Spinal cord (tissue), 10 donors: ENCODE data around the gene MAP2K2. TPM values are rescaled to one million over a fixed set of nuclear protein-coding genes. Genes with fewer than 3 reads are reported as not detected.

Experiments
- DNase-seq, 6 donors: peaks; one replicate each; pipeline versions ENCODE4 v3.0.0 to v3.0.0-alpha.2; 2013 to 2015; ENCODE audit warnings: low spot score in 6 of 6, low read depth in 4 of 6
- H3K27ac ChIP-seq: one replicate; pipeline ENCODE4 v1.5.1; 2013; ENCODE audit warnings: low read depth, low read length, control low read depth
- H3K27me3 ChIP-seq: one replicate; pipeline ENCODE4 v1.6.1; 2013; ENCODE audit warnings: low read length; ENCODE audit not compliant: control insufficient read depth, insufficient read depth
- H3K36me3 ChIP-seq: one replicate; pipeline ENCODE4 v1.6.1; 2013; ENCODE audit warnings: low read length; ENCODE audit not compliant: control insufficient read depth, insufficient read depth
- H3K4me1 ChIP-seq: one replicate; pipeline ENCODE4 v1.6.1; 2013; ENCODE audit warnings: low read length; ENCODE audit not compliant: control insufficient read depth, insufficient read depth
- H3K4me3 ChIP-seq: one replicate; pipeline ENCODE4 v1.5.1; 2013; ENCODE audit warnings: low read depth, low read length, control low read depth
- H3K9me3 ChIP-seq: one replicate; pipeline ENCODE4 v1.6.1; 2013; ENCODE audit warnings: low read length; ENCODE audit not compliant: control insufficient read depth, insufficient read depth
- WGBS: methylation state at CpG from one replicate; pipeline ENCODE4 v1.1.5; 2013; ENCODE audit warnings: missing lambda C conversion rate; ENCODE audit not compliant: insufficient coverage; 5-methylcytosine and 5-hydroxymethylcytosine counted together
- polyA plus RNA-seq, 2 donors: library from polyadenylated mRNA; unstranded; fragments of 120-200 nt; gene quantifications; one replicate each; pipeline ENCODE4 v1.2.1, GENCODE V29; 2013; ENCODE audit not compliant: insufficient read length in 2 of 2
- total RNA-seq, 2 donors: library from RNA; depleted of rRNA in 1 of 2; stranded (reverse); fragments of 120-200 nt in 1 of 2; fragments of >200 nt in 1 of 2; gene quantifications; one replicate each; pipeline versions ENCODE4 v1.2.3 to v1.2.4, GENCODE V29; 2013 to 2014
- donor health status: healthy.

Gene MAP2K2
- total and polyA plus RNA-seq, 4 donors: 72.6 to 188 (median 152) TPM

DNA sequence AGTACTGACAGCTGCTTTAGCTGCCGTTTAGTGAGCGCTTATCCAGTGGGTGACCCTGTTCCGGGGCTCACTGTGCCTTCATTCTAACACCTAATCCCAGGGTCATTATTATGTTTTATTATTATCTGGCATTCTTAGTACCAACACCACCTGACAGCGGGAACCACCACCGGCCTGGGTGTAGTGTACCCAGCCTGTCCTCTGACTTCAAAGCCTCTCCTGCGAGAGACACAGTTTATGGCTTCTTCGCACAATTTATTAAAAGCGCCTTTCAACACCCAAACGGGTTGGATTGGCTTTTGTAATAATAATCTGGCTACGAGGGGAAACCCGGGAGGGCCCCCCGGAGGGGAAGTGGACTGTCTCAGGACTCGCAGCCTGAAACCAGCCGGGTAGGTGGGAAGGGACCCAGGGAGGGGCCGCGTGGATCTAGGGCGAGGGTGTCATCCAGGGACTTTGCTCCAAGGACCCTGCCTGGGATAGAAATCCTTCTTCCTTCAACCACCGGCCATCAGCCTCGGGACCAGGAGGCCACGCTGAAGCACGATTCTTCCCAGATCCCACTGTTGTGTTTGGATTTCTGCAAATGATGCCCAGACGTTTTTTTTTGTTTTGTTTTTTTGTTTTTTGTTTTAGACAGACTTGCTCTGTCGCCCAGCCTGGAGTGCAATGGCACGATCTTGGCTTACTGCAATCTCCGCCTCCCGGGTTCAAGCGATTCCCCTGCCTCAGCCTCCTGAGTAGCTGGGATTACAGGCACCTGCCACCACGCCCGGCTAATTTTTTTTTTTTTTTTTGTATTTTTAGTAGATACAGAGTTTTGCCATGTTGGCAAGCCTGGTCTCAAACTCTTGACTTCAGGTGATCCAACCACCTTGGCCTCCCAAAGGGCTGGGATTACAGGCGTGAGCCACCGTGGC lies 55.6 kb downstream of the MAP2K2 start:
- H3K27ac ChIP-seq: no peak overlapping the region

DNA sequence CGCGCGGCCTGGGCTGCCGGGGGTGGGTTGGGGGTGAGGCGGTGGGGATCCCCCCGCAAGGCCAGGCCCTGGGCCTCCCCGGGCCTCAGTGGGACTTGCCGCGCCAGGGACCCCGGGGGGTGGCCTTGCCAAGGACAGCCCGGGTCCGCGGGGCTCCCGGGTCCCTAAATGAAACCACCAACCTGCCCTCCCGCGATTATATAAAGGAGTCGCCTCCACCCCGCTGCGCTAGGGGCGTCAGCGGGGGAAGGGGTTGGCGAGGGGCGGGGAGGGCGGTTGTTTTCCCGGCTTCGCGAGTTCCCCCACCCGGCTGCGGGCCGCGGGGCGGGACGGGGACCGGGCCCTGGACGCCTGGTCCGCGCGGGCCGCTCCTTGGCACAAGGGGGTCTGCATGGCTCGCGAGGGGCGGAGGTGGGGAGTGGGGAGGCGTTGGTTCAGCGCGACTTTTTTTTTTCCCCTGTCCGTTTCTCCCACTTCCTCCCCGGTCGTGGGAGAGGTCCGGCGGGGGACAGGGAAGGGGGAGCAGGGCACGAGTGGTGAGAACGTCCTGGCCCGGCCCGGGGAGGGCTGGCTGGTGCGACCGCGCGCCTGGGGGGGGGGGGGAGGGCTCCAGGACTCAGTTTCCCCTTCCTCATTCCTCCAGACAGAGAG lies 56.4 kb downstream of the MAP2K2 start:
- Histone ChIP-seq H3K4me3 (peak overlapping the region; percentile 47), H3K36me3 (peaks cover 22% of the 10 kb centered on the region), H3K27me3 (peaks cover 4% of the 10 kb centered on the region), H3K27ac (no peak overlapping the region), H3K4me1 (peaks cover 31% of the 10 kb centered on the region), H3K9me3 (no peaks in the 10 kb centered on the region)
- WGBS: 0% methylated on average over 43 of the region's 58 CpGs
- DNase-seq: peak in 2 of 6 donors; percentile 29 to 73

More for the DNA sequence above, 55.6 kb downstream of the MAP2K2 start:
- 31% methylated on average over 13 of the region's 31 CpGs for WGBS
- H3K9me3 ChIP-seq: no peaks in the 10 kb centered on the region
- peaks cover 14% of the 10 kb centered on the region for H3K36me3 ChIP-seq
- no peak for DNase-seq
- H3K4me3 ChIP-seq: peak overlapping the region; percentile 47
- peaks cover 24% of the 10 kb centered on the region for H3K4me1 ChIP-seq
- peaks cover 4% of the 10 kb centered on the region for H3K27me3 ChIP-seq

DNA sequence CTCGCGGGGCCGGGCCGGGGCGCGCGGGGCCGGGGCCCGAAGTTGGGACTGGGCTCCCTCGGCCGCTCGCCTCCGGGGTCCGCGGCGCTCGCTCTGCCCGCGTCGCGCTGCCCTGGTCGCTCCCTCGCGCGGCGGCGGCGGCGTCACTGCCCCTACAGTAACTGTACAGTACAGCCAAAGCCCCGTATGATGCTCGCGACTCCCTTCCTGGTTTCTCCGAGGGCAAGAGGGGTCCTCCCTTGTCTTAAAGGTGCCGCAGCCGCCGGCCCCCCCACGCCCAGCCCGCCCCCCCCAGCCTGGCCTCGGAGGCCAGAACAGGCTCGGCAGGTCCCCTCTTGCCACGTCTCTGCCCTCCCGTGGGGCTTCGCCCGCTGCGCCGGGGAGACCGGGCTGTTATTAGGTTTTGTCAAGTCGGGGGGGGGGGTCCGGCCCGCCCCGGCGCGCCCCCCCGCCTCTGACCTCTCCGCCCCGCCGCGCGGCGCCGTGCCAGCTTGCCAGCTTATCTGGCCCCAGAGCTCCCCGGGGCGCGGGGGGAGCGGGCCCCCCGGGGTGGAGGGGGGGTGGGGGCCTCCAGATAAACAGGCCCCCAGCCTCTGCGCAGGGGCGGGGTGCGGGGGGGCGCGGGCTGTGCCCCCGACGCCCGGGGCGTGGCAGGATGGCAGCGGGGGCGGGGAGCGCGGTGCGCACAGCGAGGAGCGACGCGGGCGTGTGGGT lies 57.1 kb downstream of the MAP2K2 start, which contains the start of gene ZBTB7A:
ZBTB7A (minus strand) TSS at position 218 of the 714 bp plus-strand sequence. CDS start 11,667 bp downstream, outside the sequence.
- H3K27me3 ChIP-seq: peaks cover 4% of the 10 kb centered on the region
- peak in 5 of 6 donors; percentile 33 to 90 (median 52) for DNase-seq
- peaks cover 28% of the 10 kb centered on the region for H3K36me3 ChIP-seq
- peaks cover 38% of the 10 kb centered on the region for H3K4me1 ChIP-seq
- H3K27ac ChIP-seq: peak within 1 kb of the TSS; percentile 92
- peak within 1 kb of the TSS; percentile 82 for H3K4me3 ChIP-seq
- 0% methylated on average over 59 of the region's 85 CpGs for WGBS
- H3K9me3 ChIP-seq: no peaks in the 10 kb centered on the region

DNA sequence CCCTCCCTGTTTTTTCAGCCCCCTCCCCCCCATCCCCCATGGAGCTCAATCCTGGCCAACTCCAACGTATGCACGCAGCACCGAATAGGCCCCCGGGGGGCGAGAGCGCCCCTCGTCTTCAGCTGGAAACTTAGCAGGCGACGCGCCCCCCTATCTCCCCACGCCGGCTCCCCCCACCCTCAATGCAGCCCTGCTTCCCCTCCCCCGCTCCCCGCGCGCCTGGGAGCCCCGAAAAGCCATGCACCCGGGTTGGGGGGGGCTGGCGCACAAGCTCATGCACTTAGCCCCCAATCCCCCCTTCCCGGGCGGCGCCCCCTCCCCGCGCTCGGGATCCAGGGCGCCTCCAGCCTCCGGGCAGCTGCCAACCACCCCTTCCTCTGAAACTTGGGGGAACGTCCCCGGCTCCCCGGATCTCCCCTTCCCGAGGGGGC lies 57.7 kb downstream of the MAP2K2 start:
- 0% methylated on average over 17 of the region's 31 CpGs for WGBS
- DNase-seq: peak in 1 of 6 donors; percentile 46
- Histone ChIP-seq H3K27ac (peak overlapping the region; percentile 92), H3K4me1 (peaks cover 45% of the 10 kb centered on the region), H3K9me3 (no peaks in the 10 kb centered on the region), H3K36me3 (peaks cover 35% of the 10 kb centered on the region), H3K4me3 (peak overlapping the region; percentile 82), H3K27me3 (peaks cover 4% of the 10 kb centered on the region)

GRCh38 chr19:4065430-4066175 lies 58.3 kb downstream of the MAP2K2 start:
- under 1% methylated on average over 56 of the region's 98 CpGs for WGBS
- Histone ChIP-seq H3K4me3 (peak overlapping the region; percentile 82), H3K36me3 (peaks cover 41% of the 10 kb centered on the region), H3K27me3 (peaks cover 4% of the 10 kb centered on the region), H3K27ac (peak overlapping the region; percentile 92), H3K9me3 (no peaks in the 10 kb centered on the region), H3K4me1 (peaks cover 51% of the 10 kb centered on the region)
- DNase-seq: peak; percentile 74 to 99 (median 91)

GRCh38 chr19:4064496-4065260 lies 59.2 kb downstream of the MAP2K2 start:
- Histone ChIP-seq H3K4me1 (peaks cover 60% of the 10 kb centered on the region), H3K27me3 (peaks cover 4% of the 10 kb centered on the region), H3K9me3 (no peaks in the 10 kb centered on the region), H3K27ac (peak overlapping the region; percentile 84), H3K4me3 (peak overlapping the region; percentile 52), H3K36me3 (peaks cover 50% of the 10 kb centered on the region)
- WGBS: 2% methylated on average over 47 of the region's 57 CpGs
- DNase-seq: peak in 2 of 6 donors; percentile 59 to 73

- H3K27me3 ChIP-seq: peaks cover 3% of the 10 kb centered on the region
- 4% methylated on average over 23 of the region's 24 CpGs for WGBS
- H3K9me3 ChIP-seq: no peaks in the 10 kb centered on the region
- H3K27ac ChIP-seq: peak overlapping the region; percentile 84
- H3K4me3 ChIP-seq: peak overlapping the region; percentile 52
- DNase-seq: no peak
- H3K4me1 ChIP-seq: peaks cover 65% of the 10 kb centered on the region
- peaks cover 56% of the 10 kb centered on the region for H3K36me3 ChIP-seq
Measured at GRCh38 chr19:4064149-4064495, 59.8 kb downstream of the MAP2K2 start.

- peaks cover 61% of the 10 kb centered on the region for H3K36me3 ChIP-seq
- H3K27ac ChIP-seq: peak overlapping the region; percentile 84
- H3K27me3 ChIP-seq: no peaks in the 10 kb centered on the region
- peaks cover 71% of the 10 kb centered on the region for H3K4me1 ChIP-seq
- H3K9me3 ChIP-seq: no peaks in the 10 kb centered on the region
- WGBS: 49% methylated on average over 26 of the region's 31 CpGs
- peak overlapping the region; percentile 52 for H3K4me3 ChIP-seq
- DNase-seq: peak in 1 of 6 donors; percentile 2
Measured at GRCh38 chr19:4063369-4064148, 60.4 kb downstream of the MAP2K2 start.
